NCI-H2029 treated with DMSO at 0.1 percent for 48 hours (cell line): ENCODE data around the gene SEMA3B.
"Not testable (repeated sequence)": the region's sequence is repeated elsewhere in the genome, so short reads cannot be mapped to it uniquely, and the experiment has no call there.

Experiments
- DNase-seq: peaks from one replicate; lab custom pipeline; 2025; lab: John Stamatoyannopoulos, UW

Gene SEMA3B

DNA sequence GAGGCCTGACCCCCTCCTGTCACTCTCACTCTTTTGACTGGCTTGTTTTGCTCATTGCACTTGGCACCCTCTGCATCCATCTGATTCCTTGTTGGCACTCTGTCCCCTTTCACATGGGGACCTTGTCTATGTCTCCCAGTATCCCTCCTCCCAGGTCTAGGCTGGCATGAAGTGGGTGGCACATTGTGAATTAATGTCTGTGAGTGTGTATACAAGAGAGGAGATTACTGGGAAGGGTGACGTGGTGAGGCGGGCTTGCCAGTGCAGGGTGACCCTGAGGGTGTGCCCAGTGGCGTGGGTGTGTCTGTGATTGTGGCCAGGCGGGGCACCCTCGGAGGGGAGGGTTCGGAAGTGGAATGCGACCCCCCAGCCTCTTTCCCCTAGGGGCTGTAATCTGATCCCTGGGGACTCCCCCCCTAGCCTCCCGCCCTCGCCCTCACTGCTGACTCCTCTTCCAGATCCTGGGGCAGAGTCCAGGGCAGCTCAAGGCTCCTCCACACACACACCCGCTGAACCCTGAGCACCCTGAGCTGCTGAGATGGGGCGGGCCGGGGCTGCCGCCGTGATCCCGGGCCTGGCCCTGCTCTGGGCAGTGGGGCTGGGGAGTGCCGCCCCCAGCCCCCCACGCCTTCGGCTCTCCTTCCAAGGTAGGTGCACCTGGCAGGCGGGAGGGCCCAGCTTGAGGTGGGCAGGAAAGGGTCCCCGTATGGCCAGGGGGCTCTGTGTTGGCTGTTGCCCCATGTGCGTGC is at the start of gene SEMA3B:
SEMA3B (plus strand) TSS at position 445 of the 749 bp plus-strand sequence; CDS start at position 539, 94 bp downstream.
- no peak for DNase-seq

DNA sequence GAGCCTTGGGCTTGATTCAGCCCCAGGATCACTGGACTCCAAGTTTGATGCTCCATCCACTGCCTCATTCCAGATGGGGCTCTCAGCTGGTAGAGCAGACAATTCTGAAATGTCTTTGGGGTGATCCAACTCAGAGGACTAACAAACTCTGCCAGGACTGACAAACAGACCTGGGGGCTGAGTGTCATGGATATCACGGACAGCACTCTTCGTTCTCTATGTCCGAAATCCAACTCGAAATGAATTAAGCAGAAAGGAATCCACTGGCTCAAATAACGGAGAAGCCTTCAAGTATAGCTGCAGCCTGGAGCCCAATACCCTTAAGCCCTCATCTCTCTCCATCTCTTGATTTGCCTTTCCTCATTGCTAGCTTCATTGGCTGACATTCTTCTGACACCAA is 49.7 kb upstream of the SEMA3B start:
- no peak for DNase-seq

DNA sequence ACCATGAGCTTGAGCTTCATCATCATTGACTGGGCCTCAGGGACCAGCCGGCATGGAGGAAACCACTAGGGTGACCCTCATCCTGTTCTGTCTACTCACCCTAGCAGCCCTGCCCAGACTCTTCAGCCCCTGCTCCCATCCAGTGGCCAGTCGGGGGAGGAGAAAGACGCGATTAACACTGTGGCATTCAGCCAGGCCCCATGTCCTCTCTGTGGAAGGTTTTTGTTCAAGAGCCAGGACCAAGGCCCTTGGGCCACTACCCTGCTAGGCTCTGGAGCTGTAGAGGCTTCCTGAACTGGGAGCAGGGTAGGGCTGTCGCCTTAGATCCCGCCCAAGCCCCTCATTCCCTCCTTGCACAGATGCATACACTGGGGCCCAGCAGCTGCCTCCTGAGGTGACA is 48.8 kb upstream of the SEMA3B start:
- no peak for DNase-seq

DNA sequence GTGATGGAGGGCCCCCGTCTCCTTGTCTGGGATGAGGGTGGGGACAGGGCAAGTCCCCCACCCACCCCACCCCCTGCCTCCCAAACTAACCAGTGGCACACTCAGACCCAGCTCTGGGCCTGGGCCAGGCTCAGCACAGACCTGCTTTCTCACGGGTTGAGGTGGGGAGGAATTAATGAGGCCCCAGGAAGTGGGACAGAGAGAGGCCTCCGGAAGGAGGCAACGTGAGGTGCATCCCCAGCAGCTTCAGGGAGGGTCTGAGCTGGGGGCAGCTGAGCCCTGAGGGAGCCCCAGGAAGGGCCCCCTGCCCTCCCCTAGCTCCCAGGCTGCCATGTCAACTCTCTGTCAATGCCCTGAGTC is 47.9 kb upstream of the SEMA3B start:
- no peak for DNase-seq

DNA sequence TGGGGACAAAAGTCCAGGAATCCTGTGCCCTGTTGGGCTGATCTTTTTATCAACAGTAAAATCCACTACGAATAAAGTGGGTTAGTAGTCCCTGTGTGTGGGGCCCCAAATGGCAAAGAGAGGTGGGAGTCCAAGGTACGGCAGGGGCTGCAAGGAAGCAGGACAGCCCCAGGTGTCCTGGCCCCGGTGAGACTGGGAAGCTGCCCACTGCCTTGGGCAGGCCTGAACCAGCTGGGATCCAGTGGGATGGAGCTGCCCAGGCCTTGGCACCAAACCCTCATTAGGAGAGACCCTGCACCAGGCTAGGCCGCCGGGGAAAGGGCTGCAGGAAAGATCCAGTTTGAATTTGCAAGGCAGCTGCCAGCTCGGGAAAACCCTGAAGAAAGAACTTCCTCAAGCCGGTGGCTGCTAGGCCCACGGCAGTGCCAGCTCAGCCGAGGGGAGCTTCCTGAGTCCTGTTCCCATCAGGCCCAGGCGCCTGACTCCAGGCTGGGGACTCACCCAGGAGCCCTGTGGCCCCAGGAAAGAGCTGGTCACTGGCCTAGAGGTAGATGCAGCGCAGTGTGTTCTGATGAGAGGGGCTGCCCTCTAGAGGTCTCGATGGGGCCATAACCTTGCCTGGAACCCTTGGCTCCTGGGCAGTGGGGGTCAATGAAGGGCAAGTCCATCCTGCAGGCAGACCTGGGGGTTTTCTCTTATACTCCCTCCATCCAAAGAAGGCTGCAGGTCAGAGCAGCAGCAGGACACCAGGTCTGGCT is 47.4 kb upstream of the SEMA3B start:
- no peak for DNase-seq

DNA sequence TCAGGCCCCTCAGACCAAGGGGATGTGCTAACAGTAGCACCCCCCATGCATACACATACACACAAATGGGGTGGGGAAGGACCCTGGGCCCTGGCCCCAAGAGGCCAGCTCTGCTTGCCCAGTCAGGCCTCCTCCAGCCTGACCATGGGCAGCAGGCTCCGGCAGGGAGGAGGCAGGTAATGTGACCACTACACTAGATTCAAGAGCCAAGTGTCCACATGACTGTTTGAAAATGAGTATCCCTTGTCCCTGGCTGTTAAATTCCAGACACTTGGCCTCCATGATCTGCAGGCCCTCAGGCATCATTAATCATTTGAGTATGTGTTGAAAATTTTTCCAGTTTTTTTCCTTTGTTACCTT is 46.8 kb upstream of the SEMA3B start:
- DNase-seq: no peak

DNA sequence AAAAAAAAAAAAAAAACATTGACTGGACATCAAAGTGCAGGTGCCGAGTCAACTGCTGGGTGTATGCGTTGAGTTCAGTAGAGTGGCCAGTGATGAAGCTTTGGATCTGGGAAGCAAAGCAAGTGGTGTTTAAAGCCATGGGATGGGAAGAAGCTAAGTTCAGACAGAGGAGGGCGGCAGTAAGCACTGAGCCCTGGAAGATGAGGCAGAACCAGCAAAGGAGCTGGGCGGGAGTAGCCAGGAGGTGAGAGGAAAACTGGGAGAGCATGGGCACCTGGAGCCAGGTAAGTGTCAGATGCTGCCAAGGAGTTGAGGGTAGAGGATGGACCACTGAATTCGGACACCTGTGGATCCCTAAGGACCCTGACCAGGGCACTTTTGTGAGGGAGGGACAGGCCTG is 44.3 kb upstream of the SEMA3B start:
- no peak for DNase-seq

DNA sequence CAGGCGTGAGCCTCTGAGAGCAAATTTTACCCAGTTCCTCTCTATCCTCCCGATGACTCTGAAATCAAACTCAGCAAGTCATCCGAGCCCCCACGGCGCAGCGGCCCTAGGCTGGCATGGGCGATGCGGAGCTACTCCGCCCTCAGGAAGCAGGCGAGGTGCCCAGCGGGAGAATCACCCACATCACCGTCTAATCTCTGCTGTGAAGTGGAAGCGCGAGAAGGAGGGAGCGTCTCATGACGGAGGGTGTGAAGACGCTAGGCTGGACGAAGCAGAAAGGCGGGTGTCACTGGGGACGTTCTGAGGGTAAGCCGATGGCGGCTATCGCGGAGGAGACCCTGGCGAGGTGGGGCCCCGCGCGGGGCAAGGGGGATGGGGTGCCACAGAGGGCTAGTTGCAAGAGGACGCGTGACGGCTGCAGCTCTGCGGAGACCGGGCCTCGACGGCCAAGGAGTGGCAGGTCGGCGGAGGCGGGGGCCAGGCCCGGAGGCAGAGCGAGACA is 42.0 kb upstream of the SEMA3B start:
- no peak for DNase-seq

DNA sequence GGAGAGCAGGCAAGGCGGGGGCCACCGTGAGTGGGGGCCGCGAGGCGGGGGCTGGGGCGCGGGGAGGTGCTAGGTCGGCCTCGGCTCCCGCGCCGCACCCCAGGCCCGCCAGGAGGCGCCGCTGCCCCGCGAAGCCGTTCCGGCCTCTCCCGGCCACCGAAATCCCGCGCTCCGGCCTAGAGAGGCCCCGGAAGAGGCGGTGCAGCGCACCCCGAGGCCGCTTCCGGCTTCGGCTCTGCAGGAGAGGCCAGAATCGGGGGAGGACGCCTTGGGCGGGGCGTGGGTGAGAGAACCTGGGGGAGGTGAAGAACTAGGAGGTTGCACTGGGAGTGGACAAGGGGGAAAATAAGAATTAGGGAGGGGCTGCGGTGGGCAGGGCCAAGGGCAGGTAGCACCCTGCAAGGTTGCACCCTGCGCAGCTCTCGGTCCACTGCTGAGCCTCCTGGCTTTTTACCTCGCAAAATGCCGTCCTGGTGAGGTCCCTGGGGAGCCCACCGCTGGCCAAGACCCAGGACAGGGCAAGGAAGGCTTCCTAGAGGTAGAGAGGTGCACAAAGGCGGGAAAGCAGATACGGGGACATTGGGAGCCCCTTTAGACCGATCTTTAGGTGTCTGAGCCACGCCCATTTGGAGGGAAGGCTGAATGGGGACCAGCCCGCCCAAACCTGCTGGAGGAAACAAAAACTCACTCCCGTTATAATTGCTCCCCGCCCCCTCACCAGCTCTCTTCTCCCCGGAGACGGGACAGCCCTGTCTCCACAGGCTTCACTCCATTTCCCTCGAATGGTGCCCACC is 41.4 kb upstream of the SEMA3B start:
- peak; percentile 41 for DNase-seq

DNA sequence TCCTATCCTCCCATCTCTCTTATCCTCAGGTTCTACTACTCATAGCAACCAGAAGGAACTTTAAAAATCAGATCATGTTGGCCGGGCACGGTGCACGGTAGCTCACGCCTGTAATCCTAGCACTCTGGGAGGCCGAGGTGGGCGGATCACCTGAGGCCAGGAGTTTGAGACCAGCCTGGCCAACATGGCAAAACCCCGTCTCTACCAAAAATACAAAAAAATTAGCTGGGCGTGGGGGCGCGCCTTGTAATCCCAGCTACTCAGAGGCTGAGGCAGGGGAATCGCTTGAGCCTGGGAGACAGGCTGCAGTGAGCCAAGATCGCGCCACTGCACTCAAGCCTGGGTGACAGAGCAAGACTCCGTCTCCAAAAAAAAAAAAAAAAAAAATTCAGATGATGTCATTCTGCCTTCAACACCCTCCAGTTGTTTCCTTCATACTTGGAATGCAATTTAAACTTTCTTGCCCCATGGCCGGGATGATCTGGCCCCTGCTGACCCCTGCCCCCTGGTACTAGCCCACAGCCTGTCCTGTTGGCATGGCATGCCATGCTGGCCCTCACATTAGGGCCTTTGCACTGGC is 40.7 kb upstream of the SEMA3B start:
- DNase-seq: not testable (repeated sequence)

DNA sequence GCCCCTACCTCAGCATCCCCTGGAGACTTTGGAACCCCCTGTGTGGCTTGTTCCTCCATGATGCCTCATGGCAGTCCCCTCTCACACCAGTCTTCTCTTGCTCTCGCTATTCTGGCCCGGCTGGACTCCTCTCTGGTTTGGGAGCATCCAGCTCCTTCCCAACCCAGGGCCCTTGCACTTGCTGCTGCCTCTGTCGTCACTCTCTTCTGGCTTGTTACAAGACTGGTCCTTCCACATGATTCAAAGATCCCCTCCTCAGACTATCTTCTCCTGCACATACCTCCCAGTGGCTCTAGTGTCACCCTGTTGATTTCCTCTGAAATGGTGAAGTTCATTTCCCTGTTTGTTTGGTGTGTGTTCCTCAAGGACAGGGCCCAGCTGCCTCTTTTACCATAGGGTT is 39.5 kb upstream of the SEMA3B start:
- no peak for DNase-seq

DNA sequence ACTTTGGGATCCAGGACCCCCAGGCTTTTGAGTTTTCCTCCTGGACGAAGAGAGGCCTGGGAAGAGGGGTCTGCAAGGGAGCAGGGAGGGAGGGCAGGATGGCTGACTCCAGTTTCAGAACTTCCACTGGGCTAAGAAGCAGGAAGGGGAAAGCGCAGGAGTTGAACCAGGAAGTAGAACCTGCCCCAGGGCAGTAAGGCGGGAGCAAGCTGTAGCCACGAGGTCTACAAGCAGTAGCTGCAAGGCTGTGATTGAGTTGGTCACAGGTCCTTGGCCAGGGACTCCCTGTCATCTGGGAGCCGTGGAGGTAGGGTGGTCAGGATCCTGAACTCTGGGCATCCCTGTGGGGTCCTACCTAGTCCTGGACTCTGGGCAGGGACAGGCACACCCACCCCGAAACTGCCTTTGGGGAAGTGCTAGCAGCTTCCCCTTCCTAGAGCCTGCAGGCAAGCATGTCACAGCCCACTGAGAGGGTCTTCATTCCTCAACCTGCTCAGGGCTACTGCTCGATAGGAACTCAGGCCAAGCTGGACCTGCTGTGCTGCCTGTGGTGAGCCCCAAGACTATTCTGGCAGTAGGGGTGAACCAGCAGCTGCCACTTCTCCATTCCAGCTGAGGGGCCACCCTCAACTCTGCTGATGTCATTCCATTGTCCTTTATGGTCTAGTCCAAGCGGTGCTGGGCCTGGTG is 38.7 kb upstream of the SEMA3B start:
- DNase-seq: no peak

DNA sequence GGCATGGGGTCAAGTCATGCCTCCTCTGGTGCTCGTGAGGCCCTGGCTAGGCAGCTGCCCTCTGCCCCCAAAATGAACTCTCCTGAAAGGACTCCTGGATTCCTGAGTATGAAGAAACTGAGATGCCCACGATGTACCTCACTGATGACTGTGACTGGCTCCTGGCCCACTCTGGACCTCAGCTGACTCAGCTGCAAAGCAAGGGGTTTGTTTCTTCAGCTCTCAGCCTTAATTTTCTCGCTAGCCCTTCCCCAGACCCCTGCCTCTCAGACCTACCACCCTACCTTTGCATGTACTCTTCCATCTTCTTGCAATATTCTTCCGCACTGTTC is 38.2 kb upstream of the SEMA3B start:
- DNase-seq: no peak

DNA sequence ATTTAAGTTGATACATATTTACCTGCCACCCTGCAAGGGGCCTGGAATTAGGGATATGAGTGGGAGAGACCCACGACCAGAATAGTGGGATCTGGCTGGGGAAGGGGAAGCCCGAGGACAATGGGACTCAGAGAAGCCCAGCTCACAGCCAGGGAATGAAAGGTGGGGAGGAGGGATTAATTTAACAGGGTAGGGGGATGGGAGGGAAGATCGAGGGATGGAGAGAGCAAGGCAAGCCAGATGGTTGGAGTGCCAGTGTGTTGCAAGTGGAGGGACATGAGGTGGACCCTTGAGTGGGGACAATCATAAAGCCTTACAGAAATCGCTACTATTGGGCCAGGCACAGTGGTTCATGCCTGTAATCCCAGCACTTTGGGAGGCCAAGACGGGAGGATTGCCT is 37.4 kb upstream of the SEMA3B start:
- no peak for DNase-seq

DNA sequence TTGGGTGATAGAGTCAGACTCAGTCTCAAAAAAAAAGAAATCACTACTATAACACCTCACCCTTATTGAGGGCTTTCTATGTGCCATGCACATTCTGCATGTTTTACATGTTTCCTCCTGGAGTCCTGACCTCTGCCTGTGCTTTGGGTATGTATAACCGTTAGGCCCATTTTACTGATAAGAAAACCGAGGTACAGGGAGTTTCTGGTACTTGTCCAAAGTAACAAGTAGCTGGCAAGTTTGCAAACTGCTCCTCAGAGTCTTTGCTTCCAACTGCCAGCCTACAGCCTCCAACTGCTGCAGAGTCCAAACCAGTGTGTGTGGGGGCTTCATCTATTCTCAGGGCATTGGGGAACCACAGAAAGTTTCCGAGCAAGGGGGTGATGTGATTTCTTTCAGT is 36.6 kb upstream of the SEMA3B start:
- DNase-seq: no peak

DNA sequence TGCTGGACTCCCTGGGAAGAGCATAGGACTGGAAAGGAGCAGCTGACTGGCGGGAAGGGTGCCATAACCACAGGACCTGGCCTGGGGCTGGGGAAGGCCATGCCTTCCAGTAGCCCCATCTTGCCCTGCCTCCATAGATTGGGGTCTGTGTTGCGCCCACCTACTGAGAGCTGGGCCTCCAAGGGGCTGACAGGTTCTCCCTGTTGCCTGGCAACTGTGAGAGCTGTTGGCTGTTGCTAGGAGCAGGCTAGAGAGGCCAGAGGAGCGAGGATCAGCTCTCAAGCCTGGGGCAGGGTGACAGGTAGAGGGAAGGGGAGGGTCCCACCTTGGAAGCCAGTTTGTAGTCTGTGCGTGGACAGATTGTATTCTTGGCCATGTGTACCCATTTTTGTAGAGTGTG is 35.8 kb upstream of the SEMA3B start:
- no peak for DNase-seq

DNA sequence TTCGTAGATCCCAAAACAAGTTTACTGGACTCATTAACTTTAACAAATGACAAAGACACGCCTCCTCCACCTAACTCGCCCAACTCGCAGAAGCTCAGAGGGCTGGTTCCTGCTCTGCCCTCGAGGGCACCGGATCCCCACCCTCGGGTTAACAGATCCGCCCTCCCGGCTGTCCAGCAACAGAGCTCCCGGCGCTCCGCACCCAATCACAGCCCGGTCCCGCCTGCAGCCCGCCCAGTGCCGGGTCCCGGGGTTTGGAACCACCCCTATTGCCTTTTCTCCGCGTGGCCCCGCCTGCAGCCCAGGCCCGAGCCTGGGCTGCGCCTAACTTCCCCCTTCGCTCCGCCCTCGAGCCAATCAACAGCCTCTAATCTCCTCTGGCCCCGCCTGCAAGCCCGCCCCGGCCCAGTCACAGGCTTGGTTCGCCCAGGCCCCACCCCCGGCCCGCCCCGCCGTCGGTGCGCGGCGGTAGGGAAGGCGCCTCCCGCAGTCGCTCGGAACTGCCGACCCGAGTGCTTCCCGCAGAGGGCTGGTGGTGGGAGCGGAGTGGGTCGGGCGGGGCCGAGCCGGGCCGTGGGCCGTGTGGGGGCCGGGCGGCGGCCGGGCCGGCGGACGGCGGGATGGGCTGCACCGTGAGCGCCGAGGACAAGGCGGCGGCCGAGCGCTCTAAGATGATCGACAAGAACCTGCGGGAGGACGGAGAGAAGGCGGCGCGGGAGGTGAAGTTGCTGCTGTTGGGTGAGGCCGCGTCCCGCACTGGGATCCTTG is 33.0 kb upstream of the SEMA3B start, which contains the start of gene GNAI2:
GNAI2 (plus strand) TSS at position 489 of the 768 bp plus-strand sequence; CDS start at position 621, 132 bp downstream.
- DNase-seq: peak; percentile 78

DNA sequence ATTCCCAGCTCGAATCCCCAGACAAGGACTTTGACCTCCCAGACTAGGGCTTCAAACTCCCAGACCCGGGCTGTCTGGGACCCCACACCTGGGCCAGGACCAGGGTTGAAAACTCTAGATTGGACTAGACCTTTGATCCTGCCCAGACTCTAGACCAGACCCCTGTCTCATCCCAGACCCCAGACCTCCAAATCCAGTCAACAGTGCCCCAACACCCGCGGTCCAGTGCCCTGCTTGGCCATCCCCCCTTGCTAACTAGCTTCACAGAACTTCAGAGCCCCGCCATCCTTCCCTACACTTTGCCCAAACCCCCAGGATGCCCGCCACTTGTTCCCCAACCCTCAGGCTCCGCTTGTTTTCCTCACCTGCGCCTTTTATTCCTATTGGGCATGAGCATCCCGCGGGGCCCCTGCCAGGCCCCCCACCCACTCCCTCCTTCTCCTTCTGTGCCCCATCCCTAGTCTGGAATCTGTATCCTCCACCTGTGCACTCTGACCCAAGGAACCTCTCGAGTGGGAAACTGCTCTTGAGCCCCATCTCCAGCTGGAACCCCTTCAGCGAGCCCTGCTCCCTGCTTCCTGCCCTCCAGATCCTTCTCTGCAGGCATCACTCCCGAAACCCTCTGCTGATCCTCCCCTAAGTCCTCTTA is 32.3 kb upstream of the SEMA3B start:
- no peak for DNase-seq

DNA sequence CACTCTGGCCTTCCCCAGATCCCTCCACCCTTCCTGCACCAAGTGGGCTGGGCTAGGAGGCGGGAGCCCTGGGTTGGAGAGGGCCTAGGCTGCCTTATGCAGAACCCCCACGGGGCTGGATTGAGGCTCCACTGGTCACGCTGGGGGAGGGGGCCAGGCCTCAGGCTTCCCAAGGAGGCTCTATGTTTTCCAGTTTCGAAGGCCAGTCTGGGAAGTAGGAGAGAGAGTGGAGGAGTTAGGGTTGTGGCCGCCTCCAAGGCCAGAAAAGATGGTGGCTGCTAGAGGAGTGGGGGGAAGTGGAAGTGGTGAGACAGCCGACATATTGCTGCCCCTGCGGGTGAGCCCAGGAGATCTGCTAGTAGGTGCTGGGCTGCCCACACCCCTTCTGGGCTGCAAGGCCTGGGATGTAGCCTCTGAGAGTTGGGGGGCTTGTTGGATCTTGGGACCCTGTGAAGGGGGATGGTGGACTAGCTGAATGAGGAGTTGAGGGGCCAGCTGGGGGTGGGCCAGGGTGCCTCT is 31.8 kb upstream of the SEMA3B start:
- no peak for DNase-seq
